GM12878 (cell line): ENCODE results near the gene HSD11B1L.
A peak's percentile ranks its signal among the peaks of the same experiment; 100 is the strongest.

Source experiments
- CTCF ChIP-seq, 3 experiments: IDR thresholded peaks in 2 of 3; conservative IDR thresholded peaks in 1 of 3; 2 replicates each; pipeline ENCODE4 v1.5.1; 2011; ENCODE audit warnings: low read depth in 3 of 3, low read length in 3 of 3, mild to moderate bottlenecking in 3 of 3, control low read depth in 2 of 3, moderate library complexity in 2 of 3, inconsistent platforms in 1 of 3, mixed read lengths in 1 of 3; ENCODE audit not compliant: control insufficient read depth in 2 of 3, insufficient read depth in 1 of 3; ENCODE audit errors: extremely low read depth in 1 of 3
- MXI1 ChIP-seq: fragments of 150-350 bp; IDR thresholded peaks from 2 replicates; pipeline ENCODE4 v1.6.1; 2011; ENCODE audit warnings: low read depth, mild to moderate bottlenecking, inconsistent platforms, low read length, improper control_type of control experiment
- NBN ChIP-seq: fragments of 450-650 bp; IDR thresholded peaks from 2 replicates; pipeline ENCODE4 v1.6.1; 2016
- POLR2A ChIP-seq: IDR thresholded peaks from 2 replicates; pipeline ENCODE4 v1.6.1; 2011; ENCODE audit warnings: low read depth, mild to moderate bottlenecking, low read length
- SMC3 ChIP-seq: IDR thresholded peaks from 2 replicates; pipeline ENCODE4 v1.6.1; 2011; ENCODE audit warnings: low read length, improper control_type of control experiment, borderline replicate concordance
- TF ChIP-seq, protein P1 (sequence below): IDR thresholded peaks from 2 replicates; pipeline ENCODE4 v1.6.1; 2012; ENCODE audit warnings: low read length, inconsistent platforms

DNA sequence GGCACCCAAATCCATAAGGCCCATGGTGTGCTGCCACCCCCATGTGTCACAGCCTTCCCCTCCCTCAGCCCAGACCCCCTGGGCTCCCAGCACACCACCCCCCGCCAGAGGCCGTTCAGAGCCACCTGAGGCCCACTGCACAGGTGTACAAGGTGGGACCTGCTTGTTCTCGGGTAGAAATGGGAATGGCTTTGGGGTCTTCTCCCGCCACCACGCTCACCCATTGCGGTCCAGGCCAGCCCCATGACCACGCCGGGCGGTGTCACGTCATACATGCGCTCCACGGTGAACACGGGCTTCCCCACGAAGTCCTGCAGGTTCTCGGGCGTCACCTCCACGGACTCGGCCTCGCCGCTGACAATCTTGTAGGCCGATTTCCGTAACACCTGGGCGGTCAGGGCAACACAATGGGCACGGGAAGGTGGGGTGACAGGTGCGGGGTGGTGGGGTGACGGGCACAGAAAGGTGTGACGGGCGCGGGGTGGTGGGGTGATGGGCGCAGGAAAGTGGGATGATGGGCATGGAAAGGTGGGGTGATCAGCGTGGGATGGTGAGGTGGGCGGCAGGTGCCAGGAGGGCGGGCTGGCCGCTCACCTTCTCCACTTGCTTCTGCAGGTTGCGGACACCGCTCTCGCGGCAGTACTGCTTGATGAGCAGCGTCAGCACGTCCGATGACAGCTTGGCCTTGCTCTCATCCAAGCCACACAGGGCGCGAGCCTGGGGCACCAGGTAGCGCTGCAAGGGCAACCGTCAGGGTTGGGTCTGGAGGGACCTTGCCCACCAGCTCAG lies 13.5 kb downstream of the HSD11B1L start:
- TF ChIP-seq POLR2A (peak; percentile 72), CTCF (IDR thresholded peaks at IDR 0.05 in 2 of 3, conservative IDR thresholded peaks at IDR 0.05 in 1 of 3; ENCODE audit: control insufficient read depth in 2 of 3, extremely low read depth in 1 of 3, insufficient read depth in 1 of 3, low read depth in 3 of 3, low read length in 3 of 3) (no peak), MXI1 (no peak), NBN (no peak), SMC3 (no peak)
- TF ChIP-seq, protein P1, sequence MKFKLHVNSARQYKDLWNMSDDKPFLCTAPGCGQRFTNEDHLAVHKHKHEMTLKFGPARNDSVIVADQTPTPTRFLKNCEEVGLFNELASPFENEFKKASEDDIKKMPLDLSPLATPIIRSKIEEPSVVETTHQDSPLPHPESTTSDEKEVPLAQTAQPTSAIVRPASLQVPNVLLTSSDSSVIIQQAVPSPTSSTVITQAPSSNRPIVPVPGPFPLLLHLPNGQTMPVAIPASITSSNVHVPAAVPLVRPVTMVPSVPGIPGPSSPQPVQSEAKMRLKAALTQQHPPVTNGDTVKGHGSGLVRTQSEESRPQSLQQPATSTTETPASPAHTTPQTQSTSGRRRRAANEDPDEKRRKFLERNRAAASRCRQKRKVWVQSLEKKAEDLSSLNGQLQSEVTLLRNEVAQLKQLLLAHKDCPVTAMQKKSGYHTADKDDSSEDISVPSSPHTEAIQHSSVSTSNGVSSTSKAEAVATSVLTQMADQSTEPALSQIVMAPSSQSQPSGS: no peak
